ES-I3 (cell line): ENCODE data around the gene ZBTB16.

Source experiments
- H3K36me3 ChIP-seq: 2 replicates; pipeline ENCODE4 v1.6.1; 2013; ENCODE audit warnings: mild to moderate bottlenecking, low read length, control low read depth, moderate library complexity; ENCODE audit not compliant: insufficient read depth
- H3K4me1 ChIP-seq: 2 replicates; pipeline ENCODE4 v1.6.1; 2013; ENCODE audit warnings: mild to moderate bottlenecking, control low read depth, low read length; ENCODE audit not compliant: insufficient read depth
- H3K9ac ChIP-seq: 2 replicates; pipeline ENCODE4 v1.6.1; 2013; ENCODE audit warnings: low read depth, mild to moderate bottlenecking, low read length, moderate library complexity
- H3K9me3 ChIP-seq: 2 replicates; pipeline ENCODE4 v1.6.1; 2013; ENCODE audit warnings: mild to moderate bottlenecking, low read length, moderate library complexity; ENCODE audit not compliant: control insufficient read depth, insufficient read depth

Gene ZBTB16

DNA sequence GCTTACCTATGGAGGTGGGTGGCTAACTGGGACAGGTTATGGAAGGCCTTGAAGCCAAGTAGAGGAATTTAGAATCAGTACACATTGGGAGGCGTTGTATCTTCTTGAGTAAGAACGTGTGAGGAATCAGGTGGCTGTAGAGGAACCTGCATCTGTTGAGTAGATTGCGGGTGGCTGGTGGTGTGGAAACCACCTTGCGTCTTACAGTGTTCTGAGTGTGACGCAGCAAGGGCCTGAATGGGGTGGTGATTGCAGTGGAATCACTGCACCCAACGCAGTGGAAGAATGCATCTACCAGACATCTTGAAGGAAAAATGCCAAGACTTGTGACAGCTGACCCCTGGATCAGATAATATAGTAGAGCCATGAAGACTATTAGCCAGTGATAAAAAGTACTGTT is 125.9 kb downstream of the ZBTB16 start:
- Histone ChIP-seq H3K36me3 (no peaks in the 10 kb centered on the region), H3K4me1 (no peaks in the 10 kb centered on the region), H3K9me3 (no peaks in the 10 kb centered on the region), H3K9ac (no peak overlapping the region)

DNA sequence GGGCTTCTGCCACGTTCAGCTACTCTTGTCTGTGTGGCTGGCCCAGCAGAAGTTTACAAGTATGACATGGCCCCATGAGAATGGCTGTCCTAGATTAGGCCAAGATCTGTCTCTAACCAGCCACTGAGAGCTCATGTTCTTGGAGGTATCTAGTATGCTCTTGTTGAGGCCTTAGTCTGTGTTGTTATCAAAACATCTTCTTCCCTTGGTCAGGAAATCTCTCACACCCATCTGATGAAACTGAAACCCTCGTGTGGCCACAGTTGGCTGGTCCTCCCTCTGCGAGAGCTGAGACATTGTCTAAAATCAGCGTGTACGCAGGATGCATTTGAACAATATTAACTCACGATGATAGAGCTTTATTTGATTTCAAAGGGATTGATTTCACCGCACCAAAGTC is 127.7 kb downstream of the ZBTB16 start:
- Histone ChIP-seq H3K9me3 (no peaks in the 10 kb centered on the region), H3K36me3 (no peaks in the 10 kb centered on the region), H3K4me1 (no peaks in the 10 kb centered on the region), H3K9ac (no peak overlapping the region)

DNA sequence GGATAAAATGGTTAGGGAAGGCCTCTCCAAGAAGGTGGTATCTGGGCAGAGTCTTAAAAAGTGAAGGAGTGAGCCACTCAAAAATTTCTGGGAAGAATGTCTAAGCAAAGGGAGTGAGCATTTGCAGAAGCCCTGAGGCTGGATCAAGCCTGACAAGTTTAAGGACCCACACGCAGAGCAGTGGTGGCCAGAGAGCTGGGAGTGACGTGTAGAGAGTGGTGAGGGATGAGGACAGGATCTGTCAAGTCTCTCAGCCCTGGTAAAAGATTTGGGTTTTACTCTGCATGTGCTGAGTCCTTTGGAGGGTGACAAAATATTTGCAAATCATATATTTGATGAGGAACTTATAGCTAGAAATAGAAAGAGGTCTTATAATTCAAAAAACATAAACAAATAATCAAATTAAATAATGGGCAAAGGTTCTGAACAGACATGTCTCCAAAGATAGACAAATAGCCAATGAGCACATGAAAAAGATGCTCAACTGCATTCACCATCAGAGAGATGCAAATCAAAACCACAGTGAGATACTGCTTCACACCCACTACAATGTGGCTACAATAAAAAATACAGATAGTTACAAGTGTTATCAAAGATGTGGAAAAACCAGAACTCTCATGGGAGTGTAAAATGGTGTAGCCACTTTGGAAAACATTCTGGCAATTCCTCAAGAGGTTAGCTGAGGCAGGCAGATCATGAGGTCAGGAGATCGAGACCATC is 129.5 kb downstream of the ZBTB16 start:
- H3K9ac ChIP-seq = no peak overlapping the region
- H3K36me3 ChIP-seq = no peaks in the 10 kb centered on the region
- H3K4me1 ChIP-seq = no peaks in the 10 kb centered on the region
- H3K9me3 ChIP-seq = no peaks in the 10 kb centered on the region

DNA sequence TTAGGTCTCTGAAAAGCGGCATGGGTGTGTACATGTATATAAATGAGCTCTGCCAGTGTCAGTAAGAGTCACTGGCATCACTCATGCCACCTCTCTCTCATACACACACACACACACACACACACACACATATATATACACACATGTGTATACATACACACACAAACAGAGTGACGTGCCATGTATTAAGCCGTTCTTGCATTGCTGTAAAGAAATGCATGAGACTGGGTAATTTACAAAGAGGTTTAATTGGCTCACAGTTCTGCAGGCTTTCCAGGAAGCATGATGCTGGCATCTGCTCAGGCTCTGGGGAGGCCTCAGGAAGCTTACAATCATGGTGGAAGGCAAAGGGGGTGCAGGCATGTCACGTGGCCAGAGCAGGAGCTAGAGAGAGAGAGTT is 131.1 kb downstream of the ZBTB16 start:
- no peaks in the 10 kb centered on the region for H3K9me3 ChIP-seq
- H3K9ac ChIP-seq = no peak overlapping the region
- no peaks in the 10 kb centered on the region for H3K36me3 ChIP-seq
- H3K4me1 ChIP-seq = no peaks in the 10 kb centered on the region

DNA sequence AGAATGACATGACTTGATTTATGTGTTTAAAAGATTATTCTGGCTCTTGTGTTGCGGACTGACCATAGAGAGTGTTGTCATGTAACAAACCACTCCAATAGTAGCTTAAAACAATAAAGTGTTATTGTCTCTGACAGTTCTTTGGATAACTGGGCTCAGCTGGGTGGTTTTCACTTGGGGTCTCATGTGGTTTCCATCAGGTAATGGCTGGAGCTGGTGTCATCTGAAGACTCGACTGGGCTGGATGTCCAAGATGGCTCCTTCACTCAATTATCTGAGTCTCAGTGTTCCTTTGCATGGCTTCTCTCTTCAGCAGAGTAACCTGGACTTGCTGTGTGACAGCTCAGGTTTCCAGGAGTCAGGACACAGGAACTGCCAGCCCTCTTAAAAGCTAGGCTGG is 132.4 kb downstream of the ZBTB16 start:
- Histone ChIP-seq H3K4me1 (no peaks in the 10 kb centered on the region), H3K9me3 (no peaks in the 10 kb centered on the region), H3K9ac (no peak overlapping the region), H3K36me3 (no peaks in the 10 kb centered on the region)

DNA sequence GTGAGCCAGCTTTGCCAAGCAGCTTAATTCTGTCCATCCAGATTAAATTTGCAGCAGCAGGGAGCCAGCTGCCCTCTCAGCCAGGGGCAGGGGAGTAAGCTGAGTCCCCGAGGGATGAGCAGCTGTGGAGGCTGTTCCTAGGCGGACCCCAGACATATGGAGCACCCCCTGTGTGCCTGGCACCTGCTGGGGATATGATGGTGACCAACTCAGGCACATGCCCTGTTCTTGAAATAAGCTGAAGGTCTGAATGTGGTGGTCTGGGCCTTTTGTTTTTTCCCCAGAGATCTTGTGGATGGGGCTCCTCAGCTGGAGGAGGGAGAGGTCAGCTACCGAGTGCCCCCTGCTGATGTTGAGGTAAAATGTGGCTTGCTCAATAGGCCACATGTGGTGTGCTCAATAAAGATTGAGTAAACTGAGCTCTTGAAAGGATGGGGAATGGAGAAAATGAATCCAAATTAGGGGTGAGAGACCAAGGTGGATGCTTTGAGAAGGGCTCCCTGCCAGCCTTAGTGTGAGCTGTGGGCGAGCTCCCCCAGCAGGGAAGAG is 133.4 kb downstream of the ZBTB16 start:
- H3K4me1 ChIP-seq = no peaks in the 10 kb centered on the region
- H3K9ac ChIP-seq = no peak overlapping the region
- no peaks in the 10 kb centered on the region for H3K9me3 ChIP-seq
- no peaks in the 10 kb centered on the region for H3K36me3 ChIP-seq

DNA sequence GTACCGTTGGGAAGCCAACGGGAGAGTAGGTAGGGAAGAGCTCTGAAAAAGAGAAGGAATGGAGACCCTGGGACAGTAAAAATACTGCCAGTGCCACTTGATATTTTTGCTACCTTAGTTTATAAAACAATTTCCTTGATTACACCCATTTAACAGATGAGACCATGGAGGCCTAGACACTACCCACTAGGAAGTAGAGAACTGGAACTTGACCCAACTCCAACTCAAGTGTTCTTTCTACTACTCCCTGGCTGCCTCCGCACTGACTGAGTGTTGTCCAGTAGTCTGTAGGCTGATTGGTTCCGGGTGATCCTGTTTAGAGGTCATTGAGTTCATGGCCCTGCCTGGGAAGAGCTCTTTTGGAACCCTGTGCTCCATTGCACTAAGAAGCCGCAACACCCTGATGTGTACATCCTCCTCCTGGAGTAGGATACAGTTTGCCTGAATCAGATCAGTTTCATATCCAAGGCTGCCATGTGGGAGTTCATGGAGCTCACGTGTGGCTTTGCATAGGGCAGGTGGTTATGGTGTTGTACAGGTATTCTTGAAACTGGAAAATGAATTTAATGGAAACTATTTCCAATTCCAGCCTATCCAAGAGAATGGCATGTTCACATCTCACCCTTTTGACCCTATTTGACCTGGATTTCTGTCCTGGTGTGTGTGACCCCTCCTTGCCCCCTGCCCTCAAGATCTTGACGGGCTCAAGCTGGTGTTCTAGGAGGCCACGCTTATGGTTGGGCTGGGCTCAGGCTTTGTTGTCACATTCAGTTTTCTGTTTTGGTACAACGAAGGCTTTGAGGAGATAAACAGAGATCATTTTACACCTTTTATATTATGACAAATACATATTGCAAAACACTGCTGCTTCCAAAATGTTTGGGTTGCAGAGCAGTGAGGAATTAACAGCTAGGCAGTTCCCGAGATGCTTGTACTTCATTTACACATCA is 134.5 kb downstream of the ZBTB16 start:
- no peaks in the 10 kb centered on the region for H3K36me3 ChIP-seq
- no peaks in the 10 kb centered on the region for H3K4me1 ChIP-seq
- H3K9me3 ChIP-seq = no peaks in the 10 kb centered on the region
- H3K9ac ChIP-seq = no peak overlapping the region

DNA sequence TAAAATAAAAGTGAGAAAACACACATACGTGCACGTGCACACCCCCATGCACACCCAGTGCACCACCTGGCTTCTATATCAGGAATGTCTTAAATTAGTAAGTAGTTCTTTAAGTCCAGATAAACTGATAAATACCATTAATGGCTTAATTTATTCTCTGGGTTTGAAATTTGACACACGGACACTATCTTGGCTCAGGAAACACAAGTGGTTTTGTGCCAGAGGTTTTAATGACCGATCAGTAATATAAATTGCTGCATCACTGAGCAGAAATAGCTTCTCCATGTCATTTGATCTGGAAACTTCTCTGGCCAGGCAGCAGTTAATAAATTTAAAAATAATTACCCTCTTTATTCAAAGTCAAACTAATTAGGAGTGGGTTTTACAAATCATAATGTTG is 135.2 kb downstream of the ZBTB16 start:
- Histone ChIP-seq H3K4me1 (no peaks in the 10 kb centered on the region), H3K9me3 (no peaks in the 10 kb centered on the region), H3K9ac (no peak overlapping the region), H3K36me3 (no peaks in the 10 kb centered on the region)

DNA sequence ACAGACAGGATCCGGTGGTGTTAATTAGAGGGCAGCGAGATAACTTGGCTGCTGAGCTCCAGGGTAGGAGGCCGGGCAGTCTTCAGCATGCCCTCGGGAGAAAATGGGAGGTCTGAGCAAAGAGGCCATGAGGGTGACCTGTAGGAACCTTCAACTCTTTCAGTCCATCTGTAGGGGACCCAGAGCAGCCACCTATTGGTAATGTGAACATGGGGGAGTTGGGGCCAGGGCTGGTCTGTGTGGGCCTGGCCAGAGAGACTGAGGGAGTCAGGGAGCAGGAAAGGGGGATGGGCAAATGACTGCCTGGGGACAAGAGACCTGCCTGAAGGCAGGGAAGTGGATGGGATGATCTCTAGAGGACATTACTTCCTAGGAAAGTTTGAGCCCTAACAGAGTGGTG is 135.6 kb downstream of the ZBTB16 start:
- Histone ChIP-seq H3K4me1 (no peaks in the 10 kb centered on the region), H3K36me3 (no peaks in the 10 kb centered on the region), H3K9ac (no peak overlapping the region), H3K9me3 (no peaks in the 10 kb centered on the region)

DNA sequence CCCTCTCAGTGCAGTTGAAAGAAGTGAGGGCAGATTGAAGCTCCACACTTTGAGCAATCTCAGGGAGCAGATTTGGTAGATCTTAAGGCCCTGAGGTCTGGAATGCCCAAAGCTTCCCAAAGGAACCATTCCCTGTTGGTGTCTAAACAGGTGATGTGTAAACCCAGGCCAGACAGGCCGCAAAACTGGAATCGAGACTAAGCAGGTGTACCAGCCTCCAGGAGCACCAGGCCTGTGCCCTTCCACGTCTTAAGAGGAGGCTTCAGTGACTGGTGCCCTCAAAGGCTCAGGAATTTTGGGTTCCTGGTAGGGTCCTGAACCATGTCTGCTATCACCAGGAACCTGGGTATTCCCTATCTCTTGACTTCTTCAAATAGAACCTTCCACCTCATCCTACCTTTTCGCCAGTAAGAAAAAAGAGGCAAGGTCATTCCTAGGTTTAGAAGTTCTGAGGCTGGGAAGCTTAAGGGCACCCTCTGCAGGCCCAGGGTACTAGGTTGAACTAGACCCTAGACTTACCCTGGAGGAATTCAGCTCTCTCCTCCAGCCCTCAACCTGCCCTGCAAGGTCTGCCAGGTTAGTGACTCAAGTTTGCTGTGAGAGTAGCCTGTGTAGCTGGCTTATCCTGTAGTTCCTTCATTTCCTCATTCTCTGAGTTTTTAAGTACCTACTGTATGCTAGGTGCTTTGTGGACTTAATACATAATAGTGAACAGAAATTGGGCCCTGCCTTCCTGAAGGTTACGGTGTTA is 136.6 kb downstream of the ZBTB16 start:
- H3K4me1 ChIP-seq = no peaks in the 10 kb centered on the region
- H3K9ac ChIP-seq = no peak overlapping the region
- H3K9me3 ChIP-seq = no peaks in the 10 kb centered on the region
- no peaks in the 10 kb centered on the region for H3K36me3 ChIP-seq

DNA sequence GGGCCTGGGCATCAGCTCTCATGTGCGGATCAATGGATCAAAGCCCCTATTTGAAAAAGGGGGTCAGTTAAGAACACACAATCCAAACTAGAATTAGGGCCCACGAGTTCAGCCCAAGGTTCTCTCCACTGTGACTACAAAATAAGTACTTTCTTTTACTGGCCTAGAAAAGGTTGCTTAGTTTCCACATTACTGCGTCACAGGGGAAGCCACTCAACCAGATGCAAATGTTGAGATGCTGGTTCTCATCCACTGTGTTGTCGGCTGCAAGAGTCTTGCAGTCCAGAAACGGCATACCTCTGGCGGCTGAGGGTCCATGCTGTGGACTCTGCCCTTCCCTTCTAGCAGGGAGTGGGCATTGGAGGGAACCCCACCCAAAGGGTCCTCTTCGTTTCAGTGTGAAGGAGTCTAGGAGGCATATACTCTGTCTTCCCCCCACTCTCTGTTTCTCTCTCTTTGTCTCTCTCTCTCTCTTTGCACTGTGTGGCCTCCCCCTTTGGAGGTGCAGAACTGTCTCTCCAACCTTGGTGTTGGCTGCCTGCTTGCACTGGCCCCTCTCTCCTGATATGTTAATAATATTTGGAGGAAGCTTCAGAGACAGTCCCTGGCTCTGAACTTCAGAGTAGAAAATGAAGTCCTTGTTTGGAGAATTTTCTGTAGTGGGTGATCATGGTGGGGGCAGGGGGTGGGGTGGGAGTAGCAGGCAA is 137.6 kb downstream of the ZBTB16 start:
- no peaks in the 10 kb centered on the region for H3K36me3 ChIP-seq
- H3K9ac ChIP-seq = no peak overlapping the region
- H3K9me3 ChIP-seq = no peaks in the 10 kb centered on the region
- no peaks in the 10 kb centered on the region for H3K4me1 ChIP-seq

DNA sequence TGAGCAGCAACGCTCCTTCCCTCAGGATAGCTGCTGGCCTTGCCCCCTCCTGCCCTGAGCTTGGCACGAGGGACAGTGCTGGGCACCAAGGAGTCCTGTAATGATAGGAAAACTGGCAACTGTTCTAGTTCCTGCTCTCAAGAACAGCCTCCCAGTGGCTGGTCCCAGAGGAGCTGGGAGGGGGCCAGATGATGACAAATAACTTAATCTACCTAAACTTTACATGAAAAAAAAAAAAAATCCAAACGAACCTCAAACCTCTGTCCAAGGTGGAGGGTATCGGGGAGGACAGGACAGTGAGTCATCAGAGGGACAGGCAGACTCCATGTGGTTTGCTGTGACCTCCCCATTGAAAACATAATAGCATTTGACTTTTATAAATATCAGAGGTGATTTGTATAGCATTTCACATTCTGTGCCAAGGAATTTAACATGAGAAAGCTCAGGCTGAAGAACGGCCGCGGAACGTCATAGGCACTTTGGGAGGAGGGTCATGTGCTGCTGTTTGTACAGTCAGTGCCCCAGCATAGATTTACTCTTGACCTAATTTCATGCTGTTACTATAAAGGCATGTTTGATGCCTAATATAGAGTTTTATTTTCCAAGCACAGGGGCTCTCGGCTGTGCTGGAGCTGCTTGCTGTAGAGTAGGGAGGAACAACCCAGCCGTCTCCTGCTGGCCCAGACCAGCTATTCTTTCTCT is 138.4 kb downstream of the ZBTB16 start:
- Histone ChIP-seq H3K4me1 (no peaks in the 10 kb centered on the region), H3K36me3 (no peaks in the 10 kb centered on the region), H3K9me3 (no peaks in the 10 kb centered on the region), H3K9ac (no peak overlapping the region)

DNA sequence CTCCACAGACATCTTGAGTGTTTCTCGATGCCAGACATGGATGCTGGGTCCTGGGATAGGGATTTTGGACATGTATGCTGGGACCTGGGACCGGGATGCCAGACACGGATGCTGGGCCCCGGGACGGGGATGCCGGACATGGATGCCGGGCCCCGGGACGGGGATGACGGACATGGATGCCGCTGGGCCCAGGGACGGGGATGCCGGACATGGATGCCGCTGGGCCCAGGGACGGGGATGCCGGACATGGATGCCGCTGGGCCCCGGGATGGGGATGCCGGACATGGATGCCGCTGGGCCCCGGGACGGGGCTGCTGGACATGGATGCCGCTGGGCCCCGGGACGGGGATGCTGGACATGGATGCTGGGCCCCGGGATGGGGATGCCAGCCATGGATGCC is 139.5 kb downstream of the ZBTB16 start:
- no peaks in the 10 kb centered on the region for H3K4me1 ChIP-seq
- no peak overlapping the region for H3K9ac ChIP-seq
- no peaks in the 10 kb centered on the region for H3K9me3 ChIP-seq
- no peaks in the 10 kb centered on the region for H3K36me3 ChIP-seq
